Measurements from ENCODE around the gene TSGA10IP.

The TSGA10IP gene

DNA sequence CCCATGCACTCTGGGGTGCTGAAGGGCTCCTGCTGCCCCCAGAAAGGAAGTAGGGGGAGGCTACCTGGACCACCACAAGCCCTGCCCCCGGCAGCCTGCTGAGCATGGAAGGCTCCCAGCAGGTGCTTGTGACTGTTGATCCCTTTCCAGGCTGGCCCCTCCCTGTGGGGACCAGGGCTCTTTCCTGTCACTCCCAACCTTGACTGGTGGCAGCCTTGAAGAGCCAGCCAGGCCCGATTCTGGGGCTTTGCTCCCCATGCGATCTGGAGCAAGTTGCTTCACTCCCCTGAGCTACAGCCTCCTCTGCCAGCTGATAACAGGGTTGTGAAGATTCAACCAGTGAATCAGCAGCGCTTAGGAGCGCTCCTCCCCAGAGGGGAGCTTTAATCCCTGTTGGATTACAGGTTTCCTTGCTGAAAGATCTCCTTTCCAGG, 61.9 kb downstream of the TSGA10IP start:
- Histone ChIP-seq H3K4ac (ENCODE audit: low read depth, low read length) (no peak overlapping the region), H4K91ac (ENCODE audit: low read depth, low read length) (no peak overlapping the region), H3K4me3 (ENCODE audit: low read depth, low read length) (no peak overlapping the region), H4K8ac (ENCODE audit: low read depth, low read length) (no peak overlapping the region), H3K9me3 (ENCODE audit: insufficient read depth, low read depth, low read length) (no peaks in the 10 kb centered on the region), H2BK120ac (ENCODE audit: insufficient read depth, low read length, poor library complexity) (no peak overlapping the region), H3K27me3 (ENCODE audit: insufficient read depth, low read length) (no peaks in the 10 kb centered on the region), H3K79me2 (ENCODE audit: control insufficient read depth, insufficient read depth, low read length, poor library complexity) (peaks cover 7% of the 10 kb centered on the region), H4K12ac (ENCODE audit: low read depth, low read length) (no peak overlapping the region), H3K36me3 (ENCODE audit: control insufficient read depth in 1 of 2, insufficient read depth in 2 of 2, low read length in 2 of 2) (peaks cover 8 to 9% of the 10 kb centered on the region in 2 experiments), H3K9ac (ENCODE audit: low read length) (no peak overlapping the region), H3K23ac (ENCODE audit: low read length) (no peak overlapping the region), H2BK12ac (ENCODE audit: low read length) (no peak overlapping the region), H3K4me2 (ENCODE audit: low read length) (no peak overlapping the region), H3K4me1 (ENCODE audit: control insufficient read depth in 1 of 2, insufficient read depth in 2 of 2, low read length in 2 of 2) (peaks cover 29 to 34% of the 10 kb centered on the region in 2 experiments), H2BK5ac (ENCODE audit: low read depth, low read length, poor library complexity) (no peak overlapping the region), H3K14ac (ENCODE audit: low read length) (no peak overlapping the region), H2AFZ (ENCODE audit: insufficient read depth, low read length, poor library complexity) (no peak overlapping the region), H3K27ac (ENCODE audit: low read depth, low read length) (no peak overlapping the region), H3K18ac (ENCODE audit: low read length) (no peak overlapping the region), H3K79me1 (ENCODE audit: low read length) (peaks cover 16% of the 10 kb centered on the region), H2AK5ac (ENCODE audit: low read length) (peak overlapping the region; percentile 4)
- DNase-seq = no peak
- no CpG with 5 or more reads among the region's 5 CpGs for WGBS (ENCODE audit: extremely low coverage, insufficient coverage, insufficient read length)

DNA sequence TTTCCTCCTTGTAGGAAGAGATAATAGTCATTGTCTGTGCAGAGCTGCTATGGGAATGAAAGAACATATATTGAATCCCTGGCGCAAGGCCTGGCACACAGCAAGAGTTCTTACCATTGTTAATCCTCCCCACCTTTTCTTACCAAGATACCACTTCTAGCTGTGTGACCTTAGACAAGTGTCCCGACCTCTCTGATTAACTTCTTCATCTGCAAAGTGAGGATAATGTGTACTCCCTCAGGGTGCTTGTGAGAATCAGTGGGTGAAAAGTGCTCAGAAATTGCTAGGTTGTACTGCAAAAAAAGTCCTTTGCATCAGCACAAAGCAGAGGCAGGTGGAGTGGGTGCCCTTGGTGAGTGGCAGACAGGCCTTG, 62.8 kb downstream of the TSGA10IP start:
- H3K4me2 ChIP-seq (ENCODE audit: low read length) = no peak overlapping the region
- H3K36me3 ChIP-seq (ENCODE audit: control insufficient read depth in 1 of 2, insufficient read depth in 2 of 2, low read length in 2 of 2) = peaks cover 8 to 9% of the 10 kb centered on the region in 2 experiments
- H3K27ac ChIP-seq (ENCODE audit: low read depth, low read length) = no peak overlapping the region
- H2AFZ ChIP-seq (ENCODE audit: insufficient read depth, low read length, poor library complexity) = no peak overlapping the region
- no peak overlapping the region for H3K4me3 ChIP-seq (ENCODE audit: low read depth, low read length)
- H3K18ac ChIP-seq (ENCODE audit: low read length) = no peak overlapping the region
- H3K79me1 ChIP-seq (ENCODE audit: low read length) = peaks cover 15% of the 10 kb centered on the region
- no peak overlapping the region for H3K23ac ChIP-seq (ENCODE audit: low read length)
- H2BK120ac ChIP-seq (ENCODE audit: insufficient read depth, low read length, poor library complexity) = no peak overlapping the region
- H4K91ac ChIP-seq (ENCODE audit: low read depth, low read length) = no peak overlapping the region
- no peak overlapping the region for H2BK12ac ChIP-seq (ENCODE audit: low read length)
- H2BK5ac ChIP-seq (ENCODE audit: low read depth, low read length, poor library complexity) = no peak overlapping the region
- peaks cover 36 to 40% of the 10 kb centered on the region in 2 experiments for H3K4me1 ChIP-seq (ENCODE audit: control insufficient read depth in 1 of 2, insufficient read depth in 2 of 2, low read length in 2 of 2)
- no peak overlapping the region for H3K4ac ChIP-seq (ENCODE audit: low read depth, low read length)
- no peaks in the 10 kb centered on the region for H3K27me3 ChIP-seq (ENCODE audit: insufficient read depth, low read length)
- no peak for DNase-seq
- H2AK5ac ChIP-seq (ENCODE audit: low read length) = peak overlapping the region; percentile 15
- peaks cover 3% of the 10 kb centered on the region for H3K79me2 ChIP-seq (ENCODE audit: control insufficient read depth, insufficient read depth, low read length, poor library complexity)
- no peak overlapping the region for H4K12ac ChIP-seq (ENCODE audit: low read depth, low read length)
- H4K8ac ChIP-seq (ENCODE audit: low read depth, low read length) = no peak overlapping the region
- no peak overlapping the region for H3K14ac ChIP-seq (ENCODE audit: low read length)
- H3K9ac ChIP-seq (ENCODE audit: low read length) = no peak overlapping the region
- no peaks in the 10 kb centered on the region for H3K9me3 ChIP-seq (ENCODE audit: insufficient read depth, low read depth, low read length)
- WGBS (ENCODE audit: extremely low coverage, insufficient coverage, insufficient read length) = no CpG with 5 or more reads among the region's 2 CpGs

DNA sequence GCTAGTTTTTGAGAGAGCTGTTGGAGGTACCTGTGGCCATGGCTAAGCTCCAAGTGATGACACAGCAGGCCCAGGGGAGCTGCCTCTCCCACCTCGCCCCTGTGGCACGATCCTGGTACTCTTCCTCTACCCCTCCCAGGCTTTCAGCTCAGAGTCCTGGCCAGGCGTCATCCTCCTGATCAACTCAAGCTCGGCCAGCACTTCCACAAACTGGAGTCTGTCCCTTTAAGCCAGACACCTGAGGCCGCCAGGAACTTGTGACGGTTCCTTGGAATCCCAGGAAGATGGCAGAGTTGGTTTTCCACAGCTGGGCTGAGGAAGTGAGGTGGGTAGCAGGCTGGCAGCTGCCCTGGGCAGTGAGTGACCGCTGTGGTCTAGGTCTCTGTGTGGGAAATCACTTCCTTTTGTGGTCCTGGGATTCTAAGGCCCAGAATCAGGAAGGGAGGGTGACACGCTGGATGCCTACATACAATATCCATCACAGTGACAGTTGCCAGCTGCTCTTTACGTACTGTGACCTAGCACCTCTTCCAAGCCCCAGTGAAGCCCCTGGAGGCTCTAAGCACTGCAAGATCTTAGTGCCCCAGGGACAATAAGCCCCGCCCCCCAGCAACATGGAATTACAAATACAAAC, 63.3 kb downstream of the TSGA10IP start:
- Histone ChIP-seq H3K9me3 (ENCODE audit: insufficient read depth, low read depth, low read length) (no peaks in the 10 kb centered on the region), H3K18ac (ENCODE audit: low read length) (peak overlapping the region; percentile 38), H3K79me2 (ENCODE audit: control insufficient read depth, insufficient read depth, low read length, poor library complexity) (peaks cover 3% of the 10 kb centered on the region), H3K4me3 (ENCODE audit: low read depth, low read length) (no peak overlapping the region), H2BK120ac (ENCODE audit: insufficient read depth, low read length, poor library complexity) (no peak overlapping the region), H3K9ac (ENCODE audit: low read length) (no peak overlapping the region), H3K23ac (ENCODE audit: low read length) (no peak overlapping the region), H4K12ac (ENCODE audit: low read depth, low read length) (no peak overlapping the region), H3K4me2 (ENCODE audit: low read length) (no peak overlapping the region), H2AK5ac (ENCODE audit: low read length) (peak overlapping the region; percentile 15), H4K91ac (ENCODE audit: low read depth, low read length) (peak overlapping the region; percentile 29), H3K4ac (ENCODE audit: low read depth, low read length) (no peak overlapping the region), H3K27me3 (ENCODE audit: insufficient read depth, low read length) (no peaks in the 10 kb centered on the region), H3K79me1 (ENCODE audit: low read length) (peaks cover 19% of the 10 kb centered on the region), H3K4me1 (ENCODE audit: control insufficient read depth in 1 of 2, insufficient read depth in 2 of 2, low read length in 2 of 2) (peaks cover 36 to 42% of the 10 kb centered on the region in 2 experiments), H2BK5ac (ENCODE audit: low read depth, low read length, poor library complexity) (peak overlapping the region; percentile 16), H3K36me3 (ENCODE audit: control insufficient read depth in 1 of 2, insufficient read depth in 2 of 2, low read length in 2 of 2) (peaks cover 7 to 9% of the 10 kb centered on the region in 2 experiments), H2BK12ac (ENCODE audit: low read length) (peak overlapping the region; percentile 1), H4K8ac (ENCODE audit: low read depth, low read length) (no peak overlapping the region), H2AFZ (ENCODE audit: insufficient read depth, low read length, poor library complexity) (no peak overlapping the region), H3K14ac (ENCODE audit: low read length) (peak overlapping the region; percentile 13), H3K27ac (ENCODE audit: low read depth, low read length) (no peak overlapping the region)
- DNase-seq = peak in 1 of 2 donors; percentile 29
- WGBS (ENCODE audit: extremely low coverage, insufficient coverage, insufficient read length) = no CpG with 5 or more reads among the region's 10 CpGs
